HG03575 (cell line): ENCODE results near the gene SOBP.
"Not testable (repeated sequence)": the region's sequence is repeated elsewhere in the genome, so short reads cannot be mapped to it uniquely, and the experiment has no call there.

Experiments
- ATAC-seq: cut with Tn5 transposase; IDR thresholded peaks from one replicate; pipeline ENCODE4 v1.9.1; 2021; ENCODE audit not compliant: unreplicated experiment, insufficient number of reproducible peaks, low FRiP score; ENCODE audit errors: extremely low read depth

SOBP gene

GRCh38 chr6:107545763-107546162 is 55.8 kb downstream of the SOBP start:
- ATAC-seq = no peak

- ATAC-seq = no peak
Measured at GRCh38 chr6:107546691-107547450, 57.0 kb downstream of the SOBP start.

GRCh38 chr6:107547451-107547840 is 57.5 kb downstream of the SOBP start:
- no peak for ATAC-seq

GRCh38 chr6:107550241-107550840 is 60.4 kb downstream of the SOBP start:
- no peak for ATAC-seq

GRCh38 chr6:107550906-107551305 is 61.0 kb downstream of the SOBP start:
- ATAC-seq = no peak

GRCh38 chr6:107553121-107553520 is 63.2 kb downstream of the SOBP start:
- not testable (repeated sequence) for ATAC-seq

- ATAC-seq = no peak
Measured at GRCh38 chr6:107554326-107554725, 64.4 kb downstream of the SOBP start.

GRCh38 chr6:107554918-107555317 is 65.0 kb downstream of the SOBP start:
- ATAC-seq = no peak

GRCh38 chr6:107555449-107555848 is 65.5 kb downstream of the SOBP start:
- ATAC-seq = no peak

- no peak for ATAC-seq
Measured at GRCh38 chr6:107556082-107556481, 66.2 kb downstream of the SOBP start.

- no peak for ATAC-seq
Measured at GRCh38 chr6:107557698-107558097, 67.8 kb downstream of the SOBP start.

GRCh38 chr6:107560657-107561056 is 70.7 kb downstream of the SOBP start:
- ATAC-seq = no peak

GRCh38 chr6:107561306-107561705 is 71.4 kb downstream of the SOBP start:
- ATAC-seq = no peak

- ATAC-seq = no peak
Measured at GRCh38 chr6:107563694-107564588, 74.0 kb downstream of the SOBP start.

- ATAC-seq = no peak
Measured at GRCh38 chr6:107564589-107564951, 74.7 kb downstream of the SOBP start.

GRCh38 chr6:107565165-107565723 is 75.3 kb downstream of the SOBP start:
- ATAC-seq = no peak

GRCh38 chr6:107567643-107568042 is 77.7 kb downstream of the SOBP start:
- no peak for ATAC-seq

GRCh38 chr6:107569473-107569872 is 79.6 kb downstream of the SOBP start:
- no peak for ATAC-seq

- no peak for ATAC-seq
Measured at GRCh38 chr6:107571354-107571753, 81.4 kb downstream of the SOBP start.

- no peak for ATAC-seq
Measured at GRCh38 chr6:107572886-107573285, 83.0 kb downstream of the SOBP start.
